SK-N-SH (cell line): ENCODE data around the gene CRIP2. TPM values are rescaled to one million over a fixed set of nuclear protein-coding genes. Genes with fewer than 3 reads are reported as not detected.

Experiments used
- CTCF ChIA-PET: fragments of 300-600, 350-600 bp; formaldehyde crosslinking; extraction: SDS; loops from one replicate; lab custom pipeline; 2021; lab: Yijun Ruan, JAX
- POLR2A ChIA-PET: fragments of 350-600 bp; sonication (Branson Sonifier 250); formaldehyde crosslinking; extraction: SDS; loops from one replicate; lab custom pipeline; 2020; ENCODE audit warnings: antibody characterized with exemption, inconsistent platforms; lab: Yijun Ruan, JAX
- DNase-seq: peaks from one replicate; pipeline ENCODE4 v3.0.0; 2012
- H2AFZ ChIP-seq: fragments of 200-600 bp; sonication (generic); 2 replicates; pipeline ENCODE4 v1.8.1; 2016; ENCODE audit warnings: antibody characterized with exemption, mild to moderate bottlenecking, low read depth
- H3F3A ChIP-seq: fragments of 200-600 bp; sonication (generic); replicated peaks from 2 replicates; pipeline ENCODE3; 2016; ENCODE audit warnings: antibody characterized with exemption, mild to moderate bottlenecking; ENCODE audit not compliant: insufficient read depth
- H3K27ac ChIP-seq, 2 experiments: fragments of 200-500 bp in 1 of 2; fragments of 200-600 bp in 1 of 2; sonication (Bioruptor generic) in 1 of 2; sonication (generic), shearing (Covaris generic) in 1 of 2; 2 replicates each; pipeline versions ENCODE4 v1.5.1 to v1.6.1; 2014 to 2016; ENCODE audit warnings: low read depth in 2 of 2, inconsistent platforms in 1 of 2, low read length in 1 of 2, mild to moderate bottlenecking in 1 of 2, mixed read lengths in 1 of 2
- H3K27me3 ChIP-seq: fragments of 200-600 bp; sonication (generic), shearing (Covaris generic); 2 replicates; pipeline ENCODE4 v1.6.1; 2016; ENCODE audit warnings: mixed run types; ENCODE audit not compliant: insufficient read depth
- H3K36me3 ChIP-seq, 2 experiments: fragments of 200-500 bp in 1 of 2; fragments of 200-600 bp in 1 of 2; sonication (Bioruptor generic) in 1 of 2; sonication (generic) in 1 of 2; replicated peaks in 1 of 2; 2 replicates each; pipeline versions ENCODE3 to v1.5.1; 2014 to 2016; ENCODE audit warnings: low read length in 1 of 2, mild to moderate bottlenecking in 1 of 2; ENCODE audit not compliant: insufficient read depth in 2 of 2, control insufficient read depth in 1 of 2
- H3K4me1 ChIP-seq, 2 experiments: fragments of 200-500 bp in 1 of 2; fragments of 200-600 bp in 1 of 2; sonication (Bioruptor generic) in 1 of 2; sonication (generic), shearing (Covaris generic) in 1 of 2; 2 replicates each; pipeline versions ENCODE4 v1.5.1 to v1.6.1; 2014 to 2016; ENCODE audit warnings: low read depth in 1 of 2, low read length in 1 of 2, mixed run types in 1 of 2; ENCODE audit not compliant: insufficient read depth in 2 of 2, control insufficient read depth in 1 of 2
- H3K4me2 ChIP-seq: fragments of 200-600 bp; sonication (generic), shearing (Covaris generic); 2 replicates; pipeline ENCODE4 v1.6.1; 2017; ENCODE audit warnings: mixed run types
- H3K4me3 ChIP-seq, 2 experiments: fragments of 200-500 bp in 1 of 2; fragments of 200-600 bp in 1 of 2; sonication (Bioruptor generic) in 1 of 2; sonication (generic), shearing (Covaris generic) in 1 of 2; 2 replicates each; pipeline versions ENCODE4 v1.5.1 to v1.8.1; 2014 to 2016; ENCODE audit warnings: low read depth in 2 of 2, inconsistent platforms in 1 of 2, low read length in 1 of 2, mild to moderate bottlenecking in 1 of 2, mixed read lengths in 1 of 2, moderate library complexity in 1 of 2
- H3K79me2 ChIP-seq: fragments of 200-600 bp; sonication (generic); 2 replicates; pipeline ENCODE4 v1.8.1; 2017; ENCODE audit warnings: mild to moderate bottlenecking; ENCODE audit not compliant: insufficient read depth
- H3K9ac ChIP-seq: fragments of 200-600 bp; sonication (generic); 2 replicates; pipeline ENCODE4 v1.6.1; 2017; ENCODE audit warnings: mixed run types
- H3K9me2 ChIP-seq: fragments of 200-600 bp; sonication (generic); 2 replicates; pipeline ENCODE4 v1.6.1; 2017; ENCODE audit warnings: mixed run types
- H3K9me3 ChIP-seq: fragments of 200-600 bp; sonication (generic); 2 replicates; pipeline ENCODE4 v1.6.1; 2017; ENCODE audit warnings: mixed run types, mild to moderate bottlenecking, moderate library complexity
- H4K20me1 ChIP-seq: fragments of 200-600 bp; sonication (generic); 2 replicates; pipeline ENCODE4 v1.6.1; 2017; ENCODE audit warnings: mild to moderate bottlenecking, mixed run types; ENCODE audit not compliant: insufficient read depth
- EP300 ChIP-seq, 2 experiments: IDR thresholded peaks; 2 replicates each; pipeline versions ENCODE4 v1.4.0 to v1.6.1; 2012; ENCODE audit warnings: borderline replicate concordance in 1 of 2, low read depth in 1 of 2, low read length in 1 of 2
- GABPA ChIP-seq: IDR thresholded peaks from 2 replicates; pipeline ENCODE4 v1.4.0; 2012; ENCODE audit warnings: low read depth, mild to moderate bottlenecking
- GATA2 ChIP-seq: sonication (generic); formaldehyde crosslinking; IDR thresholded peaks from 2 replicates; pipeline ENCODE4 v1.5.0; 2020; ENCODE audit warnings: mild to moderate bottlenecking, missing genetic modification reagents
- MEF2A ChIP-seq: IDR thresholded peaks from 2 replicates; pipeline ENCODE4 v1.4.0; 2012; ENCODE audit warnings: low read depth, borderline replicate concordance
- MXI1 ChIP-seq: IDR thresholded peaks from 2 replicates; pipeline ENCODE4 v1.6.1; 2012; ENCODE audit warnings: mild to moderate bottlenecking, low read depth, low read length, improper control_type of control experiment
- NFIC ChIP-seq: IDR thresholded peaks from 2 replicates; pipeline ENCODE4 v1.4.0; 2012; ENCODE audit warnings: borderline replicate concordance
- NRF1 ChIP-seq: IDR thresholded peaks from 2 replicates; pipeline ENCODE4 v1.6.1; 2012; ENCODE audit warnings: low read depth, mild to moderate bottlenecking, low read length
- POLR2AphosphoS5 ChIP-seq: IDR thresholded peaks from 2 replicates; pipeline ENCODE4 v1.6.1; 2012; ENCODE audit warnings: low read depth, low read length
- RAD21 ChIP-seq: IDR thresholded peaks from 2 replicates; pipeline ENCODE4 v1.6.1; 2012; ENCODE audit warnings: mild to moderate bottlenecking, low read length
- REST ChIP-seq: IDR thresholded peaks from 2 replicates; pipeline ENCODE4 v1.6.1; 2012; ENCODE audit warnings: mild to moderate bottlenecking, low read depth, low read length, moderate library complexity
- SIN3A ChIP-seq: IDR thresholded peaks from 2 replicates; pipeline ENCODE4 v1.6.1; 2012; ENCODE audit warnings: low read depth, mild to moderate bottlenecking, low read length, moderate library complexity, borderline replicate concordance
- TAF1 ChIP-seq: IDR thresholded peaks from 2 replicates; pipeline ENCODE4 v1.6.1; 2012; ENCODE audit warnings: low read depth, mild to moderate bottlenecking, low read length, moderate library complexity, borderline replicate concordance
- YY1 ChIP-seq: IDR thresholded peaks from 2 replicates; pipeline ENCODE4 v1.4.0; 2012; ENCODE audit warnings: low read depth, mild to moderate bottlenecking
- WGBS: methylation state at CpG from one replicate; pipeline ENCODE4 v1.1.6; 2017; ENCODE audit warnings: low lambda C conversion rate; 5-methylcytosine and 5-hydroxymethylcytosine counted together
- polyA plus RNA-seq, 3 experiments: library from polyadenylated mRNA; depleted of rRNA; stranded (reverse); fragments of >200 nt; gene quantifications; 2 replicates each; pipeline ENCODE4 v1.2.3, GENCODE V29; 2012
- TF ChIP-seq, protein P1 (sequence below): fragments of 150-350 bp; IDR thresholded peaks from 2 replicates; pipeline ENCODE4 v1.6.1; 2017; ENCODE audit warnings: antibody characterized with exemption, low read length, low read depth, borderline replicate concordance
- TF ChIP-seq, protein P2 (sequence below): fragments of 200-600 bp; sonication (generic); IDR thresholded peaks from 2 replicates; pipeline ENCODE4 v1.6.1; 2017; ENCODE audit warnings: antibody characterized with exemption, mild to moderate bottlenecking, moderate library complexity

Gene CRIP2
- polyA plus RNA-seq, 1 of the 3 experiments (the other 2 are of a cell fraction): 335 TPM

GRCh38 chr14:105449276-105450122 lies 25.1 kb upstream of the CRIP2 start:
- H3K79me2 ChIP-seq: peaks cover 32% of the 10 kb centered on the region; the same call in 1 of the 2 replicates
- H3F3A ChIP-seq: no peaks in the 10 kb centered on the region
- peaks cover 19% of the 10 kb centered on the region for H4K20me1 ChIP-seq
- H3K4me2 ChIP-seq: no peak overlapping the region
- no peak for DNase-seq
- no peaks in the 10 kb centered on the region for H3K9me3 ChIP-seq
- H3K9ac ChIP-seq: no peak overlapping the region
- H3K4me3 ChIP-seq: no peak overlapping the region
- POLR2A ChIA-PET: no interaction called here
- no peak for TF ChIP-seq POLR2AphosphoS5
- TF ChIP-seq MXI1: no peak
- TF ChIP-seq TAF1: no peak
- TF ChIP-seq YY1: no peak
- TF ChIP-seq RAD21: no peak
- TF ChIP-seq REST: no peak
- peaks cover 11 to 58% of the 10 kb centered on the region in 2 experiments for H3K36me3 ChIP-seq
- CTCF ChIA-PET: interaction anchor here (4.5 to 5.8 kb wide), 4 partner anchors 21 to 79 kb away, joined by 19 to 35 read pairs (median 26); partner anchors contain the start of gene TEDC1
- H3K27ac ChIP-seq: no peak overlapping the region; a peak in 1 of 4 replicates
- no peaks in the 10 kb centered on the region for H3K27me3 ChIP-seq
- H3K4me1 ChIP-seq: peaks cover 0 to 23% of the 10 kb centered on the region in 2 experiments; a peak in 1 of 4 replicates
- no peaks in the 10 kb centered on the region for H3K9me2 ChIP-seq
- 98% methylated on average over 22 of the region's 47 CpGs for WGBS
- H2AFZ ChIP-seq: no peak overlapping the region

- H3K9me2 ChIP-seq: no peaks in the 10 kb centered on the region
- no peak overlapping the region for H3K4me2 ChIP-seq
- H3K9ac ChIP-seq: no peak overlapping the region
- peaks cover 0 to 23% of the 10 kb centered on the region in 2 experiments; a peak in 1 of 4 replicates for H3K4me1 ChIP-seq
- no peaks in the 10 kb centered on the region for H3K9me3 ChIP-seq
- POLR2A ChIA-PET: no interaction called here
- peaks cover 28% of the 10 kb centered on the region; the same call in 1 of the 2 replicates for H3K79me2 ChIP-seq
- no peak for DNase-seq
- no peak overlapping the region for H3K4me3 ChIP-seq
- WGBS: 92% methylated on average over 13 of the region's 22 CpGs
- H4K20me1 ChIP-seq: peaks cover 19% of the 10 kb centered on the region
- no peak overlapping the region for H3K27ac ChIP-seq
- CTCF ChIA-PET: interaction anchor here (1.3 to 5.8 kb wide), 6 partner anchors 20 to 79 kb away, joined by 4 to 35 read pairs (median 22); partner anchors contain the start of gene TEDC1
- H3K36me3 ChIP-seq: peaks cover 16 to 58% of the 10 kb centered on the region in 2 experiments
- no peaks in the 10 kb centered on the region for H3F3A ChIP-seq
- no peak overlapping the region for H2AFZ ChIP-seq
- H3K27me3 ChIP-seq: no peaks in the 10 kb centered on the region
- TF ChIP-seq, protein P1, sequence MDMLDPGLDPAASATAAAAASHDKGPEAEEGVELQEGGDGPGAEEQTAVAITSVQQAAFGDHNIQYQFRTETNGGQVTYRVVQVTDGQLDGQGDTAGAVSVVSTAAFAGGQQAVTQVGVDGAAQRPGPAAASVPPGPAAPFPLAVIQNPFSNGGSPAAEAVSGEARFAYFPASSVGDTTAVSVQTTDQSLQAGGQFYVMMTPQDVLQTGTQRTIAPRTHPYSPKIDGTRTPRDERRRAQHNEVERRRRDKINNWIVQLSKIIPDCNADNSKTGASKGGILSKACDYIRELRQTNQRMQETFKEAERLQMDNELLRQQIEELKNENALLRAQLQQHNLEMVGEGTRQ: no peak
- TF ChIP-seq REST: no peak
- TF ChIP-seq SIN3A: no peak
- no peak for TF ChIP-seq MXI1
- no peak for TF ChIP-seq NRF1
- no peak for TF ChIP-seq NFIC
- no peak for TF ChIP-seq EP300 (IDR thresholded peaks at IDR 0.05; ENCODE audit: borderline replicate concordance in 1 of 2, low read depth in 1 of 2, low read length in 1 of 2)
- TF ChIP-seq, protein P2, sequence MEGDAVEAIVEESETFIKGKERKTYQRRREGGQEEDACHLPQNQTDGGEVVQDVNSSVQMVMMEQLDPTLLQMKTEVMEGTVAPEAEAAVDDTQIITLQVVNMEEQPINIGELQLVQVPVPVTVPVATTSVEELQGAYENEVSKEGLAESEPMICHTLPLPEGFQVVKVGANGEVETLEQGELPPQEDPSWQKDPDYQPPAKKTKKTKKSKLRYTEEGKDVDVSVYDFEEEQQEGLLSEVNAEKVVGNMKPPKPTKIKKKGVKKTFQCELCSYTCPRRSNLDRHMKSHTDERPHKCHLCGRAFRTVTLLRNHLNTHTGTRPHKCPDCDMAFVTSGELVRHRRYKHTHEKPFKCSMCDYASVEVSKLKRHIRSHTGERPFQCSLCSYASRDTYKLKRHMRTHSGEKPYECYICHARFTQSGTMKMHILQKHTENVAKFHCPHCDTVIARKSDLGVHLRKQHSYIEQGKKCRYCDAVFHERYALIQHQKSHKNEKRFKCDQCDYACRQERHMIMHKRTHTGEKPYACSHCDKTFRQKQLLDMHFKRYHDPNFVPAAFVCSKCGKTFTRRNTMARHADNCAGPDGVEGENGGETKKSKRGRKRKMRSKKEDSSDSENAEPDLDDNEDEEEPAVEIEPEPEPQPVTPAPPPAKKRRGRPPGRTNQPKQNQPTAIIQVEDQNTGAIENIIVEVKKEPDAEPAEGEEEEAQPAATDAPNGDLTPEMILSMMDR: no peak
- TF ChIP-seq MEF2A: no peak
- TF ChIP-seq GATA2 (CRISPR knock-in tag): no peak
- no peak for TF ChIP-seq GABPA
Observed at GRCh38 chr14:105450123-105450505, 24.5 kb upstream of the CRIP2 start.
